Pulmonary artery endothelial cell (primary cell): Measurements from ENCODE around the gene PANK2. TPM values are rescaled to one million over a fixed set of nuclear protein-coding genes. Genes with fewer than 3 reads are reported as not detected.
A peak's percentile ranks its signal among the peaks of the same experiment; 100 is the strongest.
"Not testable (repeated sequence)": the region's sequence is repeated elsewhere in the genome, so short reads cannot be mapped to it uniquely, and the experiment has no call there.

ENCODE experiments used
- DNase-seq: peaks from one replicate; pipeline ENCODE4 v3.0.0-alpha.2; 2011; ENCODE audit warnings: low read depth, low spot score
- total RNA-seq: library from RNA; depleted of rRNA; stranded (reverse); fragments of >200 nt; gene quantifications from 2 replicates; pipeline ENCODE4 v1.2.3, GENCODE V29; 2014

Gene PANK2
- total RNA-seq, 1 donor from 2014 or later = 44.0 TPM

- DNase-seq = no peak
These were observed 36.9 kb downstream of the PANK2 start for GRCh38 chr20:3925899-3926638.

DNA sequence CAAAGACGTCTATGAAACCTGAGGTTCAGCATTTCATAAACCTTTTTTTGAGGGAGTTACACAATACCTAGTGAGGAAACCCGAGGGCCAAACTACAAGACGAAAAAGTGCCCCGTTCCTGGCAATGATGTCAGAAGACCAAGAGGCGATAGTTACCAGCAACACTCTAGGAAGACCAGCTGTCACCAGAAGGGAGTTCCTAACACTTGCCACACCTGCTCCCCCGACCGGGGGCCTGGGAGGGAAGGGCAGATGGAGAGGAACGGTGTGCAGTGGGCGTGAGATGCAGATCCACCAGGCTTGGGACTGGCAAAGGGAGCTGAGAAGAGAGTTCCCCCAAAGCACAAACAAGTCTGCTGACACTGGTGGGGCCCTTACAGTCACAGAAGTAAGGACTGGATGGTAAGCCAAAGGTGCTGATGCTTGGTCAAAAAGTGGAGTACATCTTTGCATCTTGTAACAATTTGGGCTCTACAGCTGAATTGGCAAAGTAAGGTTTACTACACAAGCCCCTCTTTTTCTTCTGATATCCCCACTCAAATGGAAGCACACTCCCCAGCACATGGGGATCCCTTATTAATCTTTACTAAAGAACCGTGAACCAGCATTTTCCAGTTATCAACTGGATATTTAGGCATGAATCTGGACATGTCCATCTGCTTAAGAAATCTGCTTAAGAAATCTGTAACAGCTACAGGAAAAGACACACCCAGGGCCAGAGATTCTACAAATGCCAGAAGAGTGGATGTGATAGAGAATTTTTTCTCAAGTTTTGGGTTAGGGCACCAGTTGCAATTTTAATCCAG lies 38.5 kb downstream of the PANK2 start:
- DNase-seq = no peak

- no peak for DNase-seq
These were observed 40.5 kb downstream of the PANK2 start for GRCh38 chr20:3929713-3930060.

DNA sequence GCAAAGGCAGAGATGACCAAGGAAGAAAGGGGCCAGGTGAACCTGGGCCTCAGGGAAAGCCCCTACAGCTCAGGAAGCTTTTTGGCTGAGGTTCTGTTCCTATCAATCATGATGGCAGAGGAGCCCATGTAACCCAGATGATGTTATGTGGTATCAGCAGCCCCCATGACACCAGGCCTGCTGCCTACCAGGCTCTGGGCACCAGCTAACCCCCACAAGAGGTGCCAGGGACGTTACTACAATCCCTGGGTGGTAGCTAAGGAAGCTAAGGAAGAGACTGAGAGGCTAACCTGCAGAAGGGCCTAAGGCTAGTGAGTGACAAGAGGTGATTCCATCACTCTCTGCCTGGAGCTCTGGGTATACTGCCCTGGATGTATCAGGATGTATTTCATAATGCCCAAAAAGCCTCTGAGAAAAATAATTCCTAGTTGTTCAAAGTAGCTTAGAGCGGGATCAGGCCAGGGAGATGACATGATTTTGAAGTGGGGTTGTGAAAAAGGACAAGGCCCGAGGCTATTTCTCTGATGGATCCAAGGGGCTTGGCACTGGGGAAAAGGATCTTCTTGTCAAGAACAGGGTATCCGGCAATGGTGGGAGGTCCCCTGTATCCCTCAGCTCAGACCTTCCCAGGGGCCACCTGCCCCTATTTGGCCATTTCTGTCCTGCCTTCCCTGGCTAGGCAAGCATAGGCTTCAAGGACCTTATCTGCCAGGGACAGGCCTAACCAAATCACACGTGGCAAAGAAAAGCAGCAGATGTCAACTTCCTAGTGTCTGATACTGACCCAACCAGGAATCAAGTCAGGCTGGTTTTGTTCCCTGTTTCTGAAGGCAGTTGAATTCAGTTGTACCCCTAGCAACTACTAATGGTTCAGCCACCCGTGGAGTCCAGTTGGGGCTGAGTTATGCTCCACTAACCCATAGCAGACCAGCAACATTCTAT lies 41.3 kb downstream of the PANK2 start:
- no peak for DNase-seq

- no peak for DNase-seq
These were observed 42.5 kb downstream of the PANK2 start for GRCh38 chr20:3931664-3932063.

- peak; percentile 24 for DNase-seq
These were observed 43.1 kb downstream of the PANK2 start for GRCh38 chr20:3932277-3932676.

- DNase-seq = no peak
These were observed 43.5 kb downstream of the PANK2 start for GRCh38 chr20:3932681-3933080.

GRCh38 chr20:3933218-3933617 lies 44.0 kb downstream of the PANK2 start:
- no peak for DNase-seq

DNA sequence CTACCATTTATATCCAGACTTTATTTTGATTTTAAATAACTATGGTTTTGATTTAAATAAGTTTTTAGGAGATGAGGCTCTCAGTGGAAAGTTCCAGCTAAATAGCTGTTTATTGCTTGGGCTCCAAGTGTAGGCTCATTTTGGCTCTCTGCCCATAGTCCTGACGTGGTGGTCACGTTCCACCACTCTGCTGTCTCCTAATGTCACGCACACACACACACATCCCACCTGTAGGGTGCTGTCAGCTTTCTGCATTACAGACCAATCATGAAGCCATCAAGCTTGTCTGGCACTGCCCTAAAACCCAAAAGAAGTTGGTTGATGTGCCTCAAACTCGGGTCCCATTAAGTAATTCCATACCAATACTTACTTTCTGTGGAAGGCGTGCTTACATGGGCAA lies 45.4 kb downstream of the PANK2 start:
- no peak for DNase-seq

- no peak for DNase-seq
These were observed 46.2 kb downstream of the PANK2 start for GRCh38 chr20:3935295-3935955.

DNA sequence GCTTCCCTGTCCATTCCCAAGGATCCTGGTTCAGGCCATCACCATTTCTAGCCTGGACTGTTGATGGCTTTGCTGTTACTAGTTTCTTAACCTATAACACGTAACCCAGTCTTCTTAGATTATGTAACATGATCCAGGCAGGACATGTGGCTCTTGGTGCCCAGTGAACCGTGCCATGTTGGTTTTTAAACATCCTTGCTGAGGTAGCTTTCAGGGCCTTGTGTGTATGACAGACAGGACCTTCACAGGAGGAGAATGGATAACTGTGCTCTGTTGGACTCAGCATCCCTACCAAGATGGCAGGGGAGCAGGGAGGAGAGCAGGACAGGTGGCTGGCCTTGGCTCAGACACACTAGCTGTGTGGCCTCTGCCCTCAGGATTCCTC lies 46.8 kb downstream of the PANK2 start:
- no peak for DNase-seq

- DNase-seq = no peak
These were observed 48.4 kb downstream of the PANK2 start for GRCh38 chr20:3937618-3938017.

DNA sequence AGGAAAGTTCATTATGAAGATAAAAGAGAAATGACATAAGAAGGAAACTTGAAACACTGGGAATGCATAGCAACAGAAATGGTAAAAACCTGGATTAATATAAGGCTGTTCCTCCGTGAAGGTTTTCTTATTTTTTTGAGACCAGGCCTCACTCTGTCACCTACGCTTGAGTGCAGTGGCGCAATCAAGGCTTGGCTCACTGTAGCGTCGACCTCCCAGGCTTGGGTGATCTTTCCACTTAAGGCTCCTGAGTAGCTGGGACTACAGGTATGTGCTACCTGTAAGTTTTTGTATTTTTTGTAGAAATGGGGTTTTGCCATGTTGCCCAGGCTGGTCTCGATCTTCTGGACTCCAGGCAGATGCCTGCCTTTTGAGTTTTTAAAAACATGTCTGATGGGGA lies 51.7 kb downstream of the PANK2 start:
- no peak for DNase-seq

DNA sequence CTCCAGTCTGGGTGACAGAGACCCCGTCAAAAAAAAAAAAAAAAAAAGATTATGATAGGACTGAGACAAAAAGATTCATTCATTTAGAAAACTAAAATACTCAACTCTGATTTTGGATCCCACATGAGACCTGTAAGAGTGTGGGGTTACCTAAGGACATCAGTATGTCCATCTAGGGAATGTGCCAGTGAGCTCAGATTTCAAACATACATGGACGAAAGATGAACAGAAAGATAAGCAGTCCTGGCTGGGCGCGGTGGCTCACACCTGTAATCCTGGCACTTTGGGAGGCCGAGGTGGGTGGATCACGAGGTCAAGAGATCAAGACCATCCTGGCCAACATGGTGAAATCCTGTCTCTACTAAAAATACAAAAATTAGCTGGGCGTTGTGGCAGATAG lies 57.5 kb downstream of the PANK2 start:
- not testable (repeated sequence) for DNase-seq

DNA sequence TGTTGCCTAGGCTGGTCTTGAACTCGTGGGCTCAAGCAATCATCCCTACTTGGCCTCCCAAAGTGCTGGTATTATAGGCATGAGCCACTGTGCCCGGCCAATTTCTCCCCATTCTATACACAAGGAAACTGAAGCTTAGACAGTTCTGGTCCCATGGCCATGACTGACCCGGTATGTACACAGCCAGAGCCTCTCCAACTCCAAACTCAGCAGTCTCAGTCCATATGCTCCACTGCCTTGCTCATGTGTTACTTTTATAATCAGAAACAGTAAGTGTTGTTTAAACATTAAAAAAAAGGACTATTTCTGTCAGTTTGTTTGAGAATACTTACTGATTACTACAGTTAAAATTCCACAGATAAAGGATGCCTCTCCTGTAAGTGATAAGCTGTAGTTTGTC lies 75.5 kb downstream of the PANK2 start:
- no peak for DNase-seq

GRCh38 chr20:3966571-3966970 lies 77.4 kb downstream of the PANK2 start:
- DNase-seq = no peak

DNA sequence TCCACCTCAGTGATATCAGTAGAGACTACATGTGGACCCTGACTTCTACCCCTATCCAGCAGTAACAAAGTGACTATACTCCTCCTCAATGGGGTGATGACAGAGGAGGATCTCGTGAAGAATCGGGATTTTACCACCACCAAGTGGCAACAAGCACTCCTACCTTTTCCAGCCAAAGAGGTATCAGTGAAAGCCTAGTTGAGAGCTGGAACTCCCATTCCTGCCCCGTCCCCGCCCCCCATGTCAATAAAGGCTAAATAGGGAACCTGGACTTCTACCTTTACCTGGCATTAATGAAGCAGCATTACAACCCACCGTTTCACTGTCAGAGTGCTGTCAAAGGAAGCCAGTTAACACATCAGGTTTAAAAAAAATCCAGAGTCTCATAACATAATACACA lies 80.8 kb downstream of the PANK2 start:
- no peak for DNase-seq

DNA sequence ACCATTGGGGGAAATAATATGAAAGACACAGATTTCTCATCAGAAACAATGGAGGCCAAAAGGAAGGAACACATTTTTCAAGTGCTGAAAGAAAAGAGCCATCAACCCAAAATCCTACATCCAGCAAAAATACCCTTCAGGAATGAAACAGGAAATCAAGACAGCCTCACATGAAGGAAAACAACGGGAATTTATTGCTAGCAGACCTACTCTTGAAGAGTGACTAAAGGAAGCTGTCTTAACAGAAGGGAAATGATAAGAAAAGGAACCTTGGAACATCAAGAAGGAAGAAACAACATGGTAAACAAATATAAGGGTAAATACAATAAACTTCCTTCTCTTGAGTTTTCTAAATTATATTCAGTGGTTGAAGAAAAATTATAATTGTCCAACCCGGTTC lies 82.0 kb downstream of the PANK2 start:
- DNase-seq = no peak

DNA sequence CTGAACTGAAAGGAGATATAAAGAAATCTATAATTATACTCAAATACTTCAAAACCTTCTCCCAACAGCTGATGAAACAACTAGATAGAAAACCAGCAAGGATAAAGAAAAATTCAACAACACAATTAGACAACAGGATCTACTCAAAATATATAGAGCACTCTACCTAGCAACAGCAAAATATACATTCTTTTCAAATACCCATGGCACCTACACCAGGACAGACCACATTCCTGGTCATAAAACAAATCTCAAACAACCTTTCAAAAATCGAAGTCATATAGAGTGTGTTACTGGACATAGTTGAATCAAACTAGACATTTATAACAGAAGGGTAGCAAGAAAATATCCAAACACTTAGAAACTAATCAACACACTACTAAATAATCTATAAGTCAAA lies 83.0 kb downstream of the PANK2 start:
- no peak for DNase-seq

- not testable (repeated sequence) for DNase-seq
These were observed 83.4 kb downstream of the PANK2 start for GRCh38 chr20:3972631-3973030.

DNA sequence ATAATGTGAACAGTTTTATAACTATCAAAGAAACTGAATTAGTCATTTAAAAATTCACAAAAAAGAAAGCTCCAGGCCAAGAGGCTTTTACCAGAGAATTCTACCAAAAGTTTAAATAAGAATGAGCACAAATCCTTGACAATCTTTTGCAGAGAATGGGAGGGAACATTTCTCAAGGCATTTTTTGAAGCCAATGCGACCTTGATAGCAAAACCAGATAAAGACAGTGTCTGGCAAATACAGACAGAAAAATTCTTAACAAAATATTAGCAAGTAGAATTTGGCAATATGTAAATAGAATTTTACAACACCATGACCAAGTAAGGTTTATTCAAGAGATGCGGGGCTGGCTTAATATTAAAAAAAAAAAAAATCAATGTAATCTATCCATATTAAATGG lies 84.5 kb downstream of the PANK2 start:
- DNase-seq = no peak
